GM23248 (cell line): ENCODE results near the gene RNF214. TPM values are rescaled to one million over a fixed set of nuclear protein-coding genes. Genes with fewer than 3 reads are reported as not detected.
A peak's percentile ranks its signal among the peaks of the same experiment; 100 is the strongest.

Source experiments
- DNase-seq: peaks from one replicate; pipeline ENCODE4 v3.0.0-alpha.2; 2015
- H2AFZ ChIP-seq: fragments of 200-600 bp; sonication (generic); 2 replicates; pipeline ENCODE4 v1.6.1; 2016; ENCODE audit warnings: antibody characterized with exemption
- H3F3A ChIP-seq: fragments of 200-600 bp; sonication (generic); 2 replicates; pipeline ENCODE4 v1.6.1; 2016; ENCODE audit warnings: mild to moderate bottlenecking, antibody characterized with exemption, mixed run types; ENCODE audit not compliant: insufficient read depth
- H3K27ac ChIP-seq: fragments of 200-600 bp; sonication (generic); 2 replicates; pipeline ENCODE4 v1.5.1; 2016; ENCODE audit warnings: mild to moderate bottlenecking
- H3K27me3 ChIP-seq: fragments of 200-600 bp; sonication (generic); replicated peaks from 2 replicates; pipeline ENCODE4 v1.6.1; 2016; ENCODE audit warnings: mild to moderate bottlenecking; ENCODE audit not compliant: insufficient read depth
- H3K36me3 ChIP-seq: fragments of 200-600 bp; sonication (generic); 2 replicates; pipeline ENCODE4 v1.6.1; 2016; ENCODE audit warnings: low read depth, mild to moderate bottlenecking
- H3K4me1 ChIP-seq: fragments of 200-600 bp; sonication (generic); 2 replicates; pipeline ENCODE4 v1.6.1; 2016; ENCODE audit warnings: mild to moderate bottlenecking; ENCODE audit not compliant: insufficient read depth
- H3K4me2 ChIP-seq: fragments of 200-600 bp; sonication (generic); one replicate; pipeline ENCODE4 v1.6.1; 2016; ENCODE audit warnings: mild to moderate bottlenecking; ENCODE audit not compliant: unreplicated experiment
- H3K4me3 ChIP-seq: fragments of 200-600 bp; sonication (generic); 2 replicates; pipeline ENCODE4 v1.5.1; 2016; ENCODE audit warnings: mild to moderate bottlenecking
- H3K79me2 ChIP-seq: fragments of 200-600 bp; sonication (generic); 2 replicates; pipeline ENCODE4 v1.6.1; 2016; ENCODE audit warnings: mild to moderate bottlenecking; ENCODE audit not compliant: insufficient read depth
- H3K9ac ChIP-seq: fragments of 200-600 bp; sonication (generic); 2 replicates; pipeline ENCODE4 v1.6.1; 2016; ENCODE audit warnings: mild to moderate bottlenecking
- H3K9me2 ChIP-seq: fragments of 200-600 bp; sonication (generic); 2 replicates; pipeline ENCODE4 v1.6.1; 2016; ENCODE audit warnings: mixed run types, mild to moderate bottlenecking, moderate library complexity; ENCODE audit not compliant: insufficient read depth
- H3K9me3 ChIP-seq: fragments of 200-600 bp; sonication (generic); one replicate; pipeline ENCODE4 v1.6.1; 2017; ENCODE audit warnings: low read depth
- H4K20me1 ChIP-seq: fragments of 200-600 bp; sonication (generic); 2 replicates; pipeline ENCODE4 v1.6.0; 2016; ENCODE audit not compliant: insufficient read depth
- EZH2 ChIP-seq: fragments of 200-600 bp; sonication (generic); IDR thresholded peaks from 2 replicates; pipeline ENCODE4 v1.6.1; 2018; ENCODE audit warnings: antibody characterized with exemption, mild to moderate bottlenecking; ENCODE audit not compliant: insufficient read depth, poor library complexity, severe bottlenecking
- EZH2phosphoT487 ChIP-seq: fragments of 200-600 bp; sonication (generic); IDR thresholded peaks from 2 replicates; pipeline ENCODE4 v1.6.1; 2018; ENCODE audit warnings: antibody characterized with exemption, moderate library complexity, mild to moderate bottlenecking, low read depth; ENCODE audit not compliant: insufficient read depth
- WGBS, 2 experiments: methylation state at CpG; one replicate each; pipeline ENCODE4 v1.1.6; 2015 to 2017; ENCODE audit warnings: low lambda C conversion rate in 2 of 2, low coverage in 1 of 2; ENCODE audit errors: missing lambda C conversion rate in 2 of 2; 5-methylcytosine and 5-hydroxymethylcytosine counted together
- in situ Hi-C: fragments of 300-500 bp; cut with MboI; formaldehyde crosslinking; loops from 2 replicates; pipeline ENCODE4 v1.15.0; 2020
- polyA plus RNA-seq: library from polyadenylated mRNA; unstranded; fragments of >200 nt; fragmentation: Nextera tagmentation; extraction: Ambion mirVana; gene quantifications from 2 replicates; pipeline ENCODE4 v1.2.1, GENCODE V29; 2016
- total RNA-seq: library from RNA; depleted of rRNA; stranded (reverse); fragments of >200 nt; shearing (Covaris generic); gene quantifications from 2 replicates; pipeline ENCODE4 v1.2.3, GENCODE V29; 2014

The RNF214 gene
- total and polyA plus RNA-seq, 2 experiments from 2014 or later, result 5.8 to 11.3 TPM

DNA sequence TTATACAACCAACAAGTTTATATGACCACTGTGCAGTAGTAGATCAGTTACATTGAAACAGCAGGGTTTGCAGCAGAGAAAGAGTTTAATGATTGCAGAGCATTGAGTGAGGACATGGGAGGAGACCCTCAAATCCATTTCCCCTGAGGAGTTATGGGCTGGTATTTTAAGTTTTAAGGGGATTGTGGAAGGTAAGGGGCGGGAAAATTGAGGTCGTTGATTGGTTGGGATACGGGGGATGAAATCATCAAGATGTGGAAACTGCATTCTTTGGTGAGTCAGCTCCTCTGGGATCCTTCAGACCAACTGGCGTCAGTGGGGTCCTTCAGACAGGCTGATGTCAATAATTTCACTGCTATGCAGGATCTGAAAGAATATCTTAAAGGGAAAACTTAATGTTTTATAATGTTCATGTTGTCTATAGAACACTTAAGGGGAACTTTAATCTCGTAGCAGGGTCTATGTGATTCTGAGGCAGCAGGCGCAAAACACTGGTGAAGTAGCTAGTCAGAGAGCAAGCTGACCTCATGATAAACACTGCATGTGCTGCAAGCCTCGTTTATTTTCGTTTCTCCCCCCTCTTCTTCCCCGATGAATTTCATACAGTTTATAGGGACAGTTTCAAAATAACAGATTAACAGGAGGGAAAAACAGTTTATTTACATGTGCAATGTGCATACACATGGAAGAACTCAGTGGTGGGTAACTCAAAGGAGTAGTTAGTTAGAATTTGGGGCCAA is 41.2 kb downstream of the RNF214 start:
- no peak for TF ChIP-seq EZH2phosphoT487
- TF ChIP-seq EZH2, result no peak
- H2AFZ ChIP-seq, result 0 out of 2 replicates have a peak overlapping the region, but pooled peaks have one; percentile 40

DNA sequence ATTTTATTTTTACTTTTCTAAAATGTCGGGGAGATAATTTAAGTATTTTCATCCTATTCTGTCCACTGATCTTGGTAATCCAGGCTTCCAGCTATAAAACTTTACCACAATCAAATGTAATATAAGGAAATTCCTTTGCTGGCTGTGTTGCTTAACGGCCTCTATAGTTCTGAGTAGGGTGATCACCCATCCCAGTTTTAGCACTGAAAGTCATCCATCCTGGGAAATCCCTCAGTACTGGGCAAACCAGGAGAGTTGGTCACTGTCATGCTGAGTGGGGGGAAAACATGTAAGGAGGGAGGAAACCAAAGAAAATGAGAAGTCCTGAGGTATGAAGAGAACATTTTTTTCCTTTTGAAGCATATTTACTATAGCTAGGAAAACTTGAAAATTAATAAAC is 45.9 kb downstream of the RNF214 start:
- 88 to 95% methylated on average over 2 of the region's 2 CpGs for WGBS, 2 experiments
- Histone ChIP-seq H3F3A (peaks cover 40% of the 10 kb centered on the region), H3K9me2 (no peaks in the 10 kb centered on the region), H3K36me3 (peaks cover 3% of the 10 kb centered on the region; the same call in 1 of the 2 replicates), H3K4me3 (no peak overlapping the region), H3K79me2 (no peaks in the 10 kb centered on the region), H3K27me3 (no peaks in the 10 kb centered on the region), H3K27ac (no peak overlapping the region), H3K9ac (no peak overlapping the region), H4K20me1 (no peaks in the 10 kb centered on the region), H3K4me2 (no peak overlapping the region), H3K4me1 (peaks cover 46% of the 10 kb centered on the region), H2AFZ (no peak overlapping the region), H3K9me3 (no peaks in the 10 kb centered on the region)
- in situ Hi-C loops, result no loop called here
- DNase-seq, result no peak
- no peak for TF ChIP-seq EZH2phosphoT487
- no peak for TF ChIP-seq EZH2

More for the DNA sequence above, 41.2 kb downstream of the RNF214 start:
- peaks cover 5% of the 10 kb centered on the region; the same call in 1 of the 2 replicates for H3K36me3 ChIP-seq
- H3K27ac ChIP-seq, result peak overlapping the region; percentile 84
- H3K4me3 ChIP-seq, result 0 out of 2 replicates have a peak overlapping the region, but pooled peaks have one; percentile 8
- H3K4me1 ChIP-seq, result peaks cover 22% of the 10 kb centered on the region
- peak; percentile 91 for DNase-seq
- H3K79me2 ChIP-seq, result no peaks in the 10 kb centered on the region
- no peaks in the 10 kb centered on the region for H3K9me2 ChIP-seq
- no peaks in the 10 kb centered on the region for H3K27me3 ChIP-seq
- peak overlapping the region; percentile 58 for H3K9ac ChIP-seq
- peak overlapping the region; percentile 65 for H3K4me2 ChIP-seq
- WGBS, 2 experiments, result 35 to 40% methylated on average over 9 of the region's 9 CpGs
- no peaks in the 10 kb centered on the region for H4K20me1 ChIP-seq
- no peaks in the 10 kb centered on the region for H3K9me3 ChIP-seq
- H3F3A ChIP-seq, result peaks cover 7% of the 10 kb centered on the region
- in situ Hi-C loops, result no loop called here

DNA sequence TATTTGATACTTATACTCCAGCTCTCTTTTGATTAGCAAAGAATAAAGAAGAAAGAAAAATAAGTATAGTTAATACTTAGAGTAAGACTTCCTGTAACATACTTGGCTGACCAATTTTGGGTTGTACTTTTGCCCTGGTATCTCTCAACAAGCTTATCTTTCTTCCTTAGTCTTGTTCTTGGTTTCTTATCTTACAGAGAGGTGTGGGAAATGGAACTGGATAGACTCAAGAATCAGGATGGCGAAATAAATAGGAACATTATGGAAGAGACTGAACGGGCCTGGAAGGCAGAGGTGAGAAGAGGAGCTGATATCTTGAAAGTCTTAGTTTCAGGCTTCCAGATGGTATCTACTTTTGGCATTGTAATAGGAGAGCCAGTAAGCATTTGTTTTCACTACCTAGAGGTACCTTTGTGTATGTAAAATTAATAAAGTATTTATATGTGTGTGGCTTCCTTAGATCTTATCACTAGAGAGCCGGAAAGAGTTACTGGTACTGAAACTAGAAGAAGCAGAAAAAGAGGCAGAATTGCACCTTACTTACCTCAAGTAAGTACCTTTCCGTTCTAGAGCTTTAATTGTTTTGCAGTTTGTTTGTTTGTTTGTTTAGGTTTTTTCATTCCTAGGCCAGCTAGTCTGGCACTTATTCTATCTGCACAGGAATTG is 47.4 kb downstream of the RNF214 start:
- in situ Hi-C loops, result no loop called here
- Histone ChIP-seq H3F3A (peaks cover 34% of the 10 kb centered on the region), H3K4me2 (no peak overlapping the region), H3K36me3 (peaks cover 14% of the 10 kb centered on the region), H3K4me3 (no peak overlapping the region), H4K20me1 (no peaks in the 10 kb centered on the region), H3K9me3 (no peaks in the 10 kb centered on the region), H2AFZ (no peak overlapping the region), H3K9ac (no peak overlapping the region), H3K27ac (peak overlapping the region; percentile 80; the same call in 1 of the 2 replicates), H3K27me3 (no peaks in the 10 kb centered on the region), H3K79me2 (no peaks in the 10 kb centered on the region), H3K9me2 (no peaks in the 10 kb centered on the region), H3K4me1 (peaks cover 37% of the 10 kb centered on the region)
- DNase-seq, result no peak
- TF ChIP-seq EZH2phosphoT487 (no peak), EZH2 (no peak)
- 88 to 89% methylated on average over 4 of the region's 4 CpGs for WGBS, 2 experiments

DNA sequence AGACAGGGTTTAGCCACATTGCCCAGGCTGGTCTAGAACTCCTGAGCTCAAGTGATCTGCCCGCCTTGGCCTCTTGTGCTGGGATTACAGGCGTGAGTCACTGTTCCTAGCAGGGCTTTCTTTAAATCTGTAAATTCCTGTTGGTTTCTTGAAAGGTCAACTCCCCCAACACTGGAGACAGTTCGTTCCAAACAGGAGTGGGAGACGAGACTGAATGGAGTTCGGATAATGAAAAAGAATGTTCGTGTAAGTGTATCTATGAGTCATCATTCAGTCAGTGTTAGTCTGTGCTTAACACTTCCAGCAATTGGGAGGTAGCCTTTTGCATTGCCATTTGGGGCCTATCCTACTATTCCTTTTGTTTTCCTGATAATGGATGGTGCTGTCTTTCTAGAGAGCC is 48.7 kb downstream of the RNF214 start:
- Histone ChIP-seq H4K20me1 (no peaks in the 10 kb centered on the region), H3K9me2 (no peaks in the 10 kb centered on the region), H3K9me3 (no peaks in the 10 kb centered on the region), H3K27ac (peak overlapping the region; percentile 80), H3K4me1 (peaks cover 28% of the 10 kb centered on the region), H3K79me2 (no peaks in the 10 kb centered on the region), H3F3A (peaks cover 34% of the 10 kb centered on the region), H3K36me3 (peaks cover 23% of the 10 kb centered on the region), H3K27me3 (no peaks in the 10 kb centered on the region), H3K9ac (peak overlapping the region; percentile 34), H3K4me3 (no peak overlapping the region), H3K4me2 (peak overlapping the region; percentile 33), H2AFZ (no peak overlapping the region)
- TF ChIP-seq EZH2phosphoT487 (no peak), EZH2 (no peak)
- in situ Hi-C loops, result no loop called here
- WGBS, 2 experiments, result 0 to 1% methylated on average over 6 of the region's 6 CpGs
- DNase-seq, result peak; percentile 96
